ENCODE results near the gene TRAF5.

DNA sequence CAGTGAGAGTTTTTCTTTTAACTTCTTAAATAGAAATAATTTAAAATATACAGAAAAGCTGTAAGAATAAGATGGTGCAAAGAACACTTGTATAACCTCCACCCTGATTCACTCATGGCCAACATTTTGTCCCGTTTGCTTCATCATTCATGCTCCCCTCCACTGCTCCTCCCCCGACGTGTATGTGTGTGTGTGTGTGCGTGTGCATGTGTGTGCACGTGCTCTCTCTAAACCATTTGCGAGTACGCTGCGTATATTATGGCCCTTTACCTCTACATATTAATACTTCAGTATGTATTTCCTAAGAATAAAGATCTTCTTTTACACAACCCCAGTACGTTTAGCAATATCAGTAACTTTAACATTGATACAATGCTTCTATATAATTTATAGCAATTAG, 43.0 kb downstream of the TRAF5 start:
- TF ChIP-seq, protein P1, sequence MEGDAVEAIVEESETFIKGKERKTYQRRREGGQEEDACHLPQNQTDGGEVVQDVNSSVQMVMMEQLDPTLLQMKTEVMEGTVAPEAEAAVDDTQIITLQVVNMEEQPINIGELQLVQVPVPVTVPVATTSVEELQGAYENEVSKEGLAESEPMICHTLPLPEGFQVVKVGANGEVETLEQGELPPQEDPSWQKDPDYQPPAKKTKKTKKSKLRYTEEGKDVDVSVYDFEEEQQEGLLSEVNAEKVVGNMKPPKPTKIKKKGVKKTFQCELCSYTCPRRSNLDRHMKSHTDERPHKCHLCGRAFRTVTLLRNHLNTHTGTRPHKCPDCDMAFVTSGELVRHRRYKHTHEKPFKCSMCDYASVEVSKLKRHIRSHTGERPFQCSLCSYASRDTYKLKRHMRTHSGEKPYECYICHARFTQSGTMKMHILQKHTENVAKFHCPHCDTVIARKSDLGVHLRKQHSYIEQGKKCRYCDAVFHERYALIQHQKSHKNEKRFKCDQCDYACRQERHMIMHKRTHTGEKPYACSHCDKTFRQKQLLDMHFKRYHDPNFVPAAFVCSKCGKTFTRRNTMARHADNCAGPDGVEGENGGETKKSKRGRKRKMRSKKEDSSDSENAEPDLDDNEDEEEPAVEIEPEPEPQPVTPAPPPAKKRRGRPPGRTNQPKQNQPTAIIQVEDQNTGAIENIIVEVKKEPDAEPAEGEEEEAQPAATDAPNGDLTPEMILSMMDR (IDR thresholded peaks at IDR 0.05) = no peak
- no peak for TF ChIP-seq POLR2A (IDR thresholded peaks at IDR 0.05)
- TF ChIP-seq POLR2AphosphoS5 (IDR thresholded peaks at IDR 0.05) = no peak
